ENCODE measurements around the gene ADAMTS12.

ADAMTS12 gene

GRCh38 chr5:33474931-33475499 is 416.8 kb downstream of the ADAMTS12 start:
- no peak for DNase-seq (ENCODE audit: low spot score)

GRCh38 chr5:33474004-33474403 is 417.8 kb downstream of the ADAMTS12 start:
- DNase-seq (ENCODE audit: low spot score) = no peak
